Medulla oblongata (tissue), 1 donor: ENCODE data around the gene POLG2.
"Not testable (repeated sequence)": the region's sequence is repeated elsewhere in the genome, so short reads cannot be mapped to it uniquely, and the experiment has no call there.

Experiments used
- DNase-seq: peaks from one replicate; pipeline ENCODE4 v3.0.0-alpha.2; 2015; ENCODE audit errors: extremely low spot score

POLG2 gene

DNA sequence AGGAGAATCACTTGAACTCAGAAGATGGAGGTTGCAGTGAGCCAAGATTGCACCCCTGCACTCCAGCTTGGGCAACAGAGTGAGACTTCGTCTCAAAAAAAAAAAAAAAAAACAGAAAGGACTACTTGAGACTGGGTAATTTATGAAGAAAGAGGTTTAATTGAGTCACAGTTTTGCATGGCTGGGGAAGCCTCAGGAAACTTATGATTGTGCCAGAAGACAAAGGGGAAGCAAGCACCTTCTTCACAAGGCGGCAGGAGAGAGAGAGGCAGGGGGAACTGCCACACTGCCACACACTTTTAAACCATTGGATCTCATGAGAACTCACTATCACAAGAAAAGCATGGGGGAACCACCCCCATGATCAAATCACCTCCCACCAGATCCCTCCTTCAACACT is 56.9 kb downstream of the POLG2 start:
- no peak for DNase-seq

DNA sequence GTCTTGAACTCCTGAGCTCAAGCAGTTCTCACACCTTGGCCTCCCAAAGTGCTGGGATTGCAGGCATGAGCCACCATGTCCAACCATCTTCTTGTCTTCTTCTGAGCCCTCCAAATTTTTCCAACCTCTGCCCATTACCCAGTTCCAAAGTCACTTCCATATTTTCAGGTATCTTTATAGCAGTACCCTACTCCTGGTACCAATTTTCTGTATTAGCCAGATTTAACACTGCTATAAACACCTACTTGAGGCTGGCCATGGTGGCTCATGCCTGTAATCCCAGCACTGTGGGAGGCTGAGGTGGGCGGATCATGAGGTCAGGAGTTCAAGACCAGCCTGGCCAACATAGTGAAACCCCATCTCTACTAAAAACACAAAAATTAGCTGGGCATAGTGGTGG is 57.3 kb downstream of the POLG2 start:
- not testable (repeated sequence) for DNase-seq

DNA sequence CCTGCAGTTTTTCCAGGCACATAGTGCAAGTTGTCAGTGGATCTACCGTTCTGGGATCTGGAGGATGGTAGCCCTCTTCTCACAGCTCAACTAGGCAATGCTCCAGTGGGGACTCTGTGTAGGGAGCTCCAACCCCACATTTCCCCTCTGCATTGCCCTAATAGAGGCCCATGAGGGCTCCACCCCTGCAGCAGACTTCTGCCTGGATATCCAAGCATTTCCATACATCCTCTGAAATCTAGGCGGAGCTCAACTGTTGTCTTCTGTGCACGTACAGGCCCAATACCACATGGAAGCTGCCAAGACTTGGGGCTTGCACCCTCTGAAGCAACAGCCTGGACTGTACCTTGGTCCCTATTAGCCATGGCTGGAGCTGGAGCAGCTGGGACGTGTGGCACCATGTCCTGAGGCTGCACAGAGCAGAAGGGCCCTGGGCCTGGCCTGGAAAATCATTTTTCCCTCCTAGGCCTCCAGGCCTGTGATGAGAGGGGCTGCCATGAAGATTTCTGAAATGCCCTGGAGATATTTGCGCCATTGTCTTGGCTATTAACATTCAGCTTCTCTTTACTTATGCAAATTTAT is 58.8 kb downstream of the POLG2 start:
- no peak for DNase-seq

DNA sequence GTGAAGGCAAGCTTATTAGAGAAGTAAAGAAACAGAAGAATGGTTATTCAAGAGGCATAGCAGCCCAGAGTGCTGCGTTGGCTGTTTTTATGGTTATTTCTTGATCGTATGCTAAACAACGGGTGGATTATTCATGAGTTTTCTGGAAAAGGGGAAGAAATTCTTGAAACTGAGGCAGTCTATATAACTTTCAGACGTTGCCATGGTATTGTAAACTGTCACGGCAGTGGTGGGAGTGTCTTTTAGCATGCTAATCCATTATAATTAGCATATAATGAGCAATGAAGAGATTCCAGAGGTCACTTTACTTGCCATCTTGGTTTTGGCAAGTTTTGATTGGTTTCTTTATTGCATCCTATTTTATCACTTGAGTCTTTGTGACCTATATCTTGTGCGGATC is 65.3 kb downstream of the POLG2 start:
- no peak for DNase-seq

DNA sequence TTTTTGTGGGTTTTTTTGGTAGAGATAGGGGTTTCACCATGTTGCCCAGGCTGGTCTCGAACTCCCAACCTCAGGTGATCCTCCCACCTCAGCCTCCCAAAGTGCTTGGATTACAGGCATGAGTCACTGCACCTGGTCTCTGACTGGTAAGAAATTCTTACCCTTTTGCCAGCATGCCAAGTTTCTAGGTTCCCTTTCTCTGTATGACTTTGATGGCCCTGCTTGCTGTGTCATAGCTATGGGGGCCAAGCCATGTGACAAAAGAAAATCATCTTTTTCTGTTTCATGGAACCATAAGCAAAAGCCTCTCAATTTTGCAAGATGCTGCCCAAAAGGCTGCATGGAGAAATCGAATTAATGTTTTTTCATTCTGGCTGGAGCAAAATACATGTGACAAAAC is 66.8 kb downstream of the POLG2 start:
- not testable (repeated sequence) for DNase-seq

DNA sequence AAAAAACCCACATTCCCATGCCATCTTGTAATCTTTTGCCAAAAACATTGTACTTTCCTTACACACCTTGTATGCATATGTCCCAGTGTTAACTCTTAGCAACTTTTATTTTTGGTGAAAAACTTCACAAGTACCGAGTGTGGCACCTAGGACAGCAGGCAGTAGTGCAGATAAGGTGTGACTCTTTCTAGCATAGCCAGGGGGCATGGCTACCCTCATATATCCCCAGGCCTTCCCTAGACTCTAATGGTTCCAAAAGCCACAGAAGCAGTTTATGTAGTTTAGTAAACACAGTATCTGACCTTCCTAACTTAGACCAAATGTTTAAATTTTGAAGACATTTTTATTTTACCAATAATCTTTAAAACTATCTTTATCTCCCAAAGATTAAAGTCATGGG is 68.4 kb downstream of the POLG2 start:
- no peak for DNase-seq
